Heart right ventricle (tissue), 16 donors: Measurements from ENCODE around the gene SPINT4. TPM values are rescaled to one million over a fixed set of nuclear protein-coding genes. Genes with fewer than 3 reads are reported as not detected.

Source experiments
- ATAC-seq, 8 donors: fragments of 200-7000 bp; cut with Tn5 transposase; one replicate each; pipeline ENCODE4 v1.9.1; 2020; ENCODE audit warnings: mild to moderate bottlenecking in 8 of 8, moderate library complexity in 8 of 8, moderate number of reproducible peaks in 1 of 8
- DNase-seq, 2 donors: peaks; one replicate each; pipeline ENCODE4 v3.0.0-alpha.2; 2020
- H3K27ac ChIP-seq, 10 donors: fragments of 200-600 bp; sonication (generic) in 2 of 10; one replicate each; pipeline versions ENCODE4 v1.5.0 to v1.8.0; 2020 to 2022; ENCODE audit warnings: mild to moderate bottlenecking in 3 of 10
- H3K27me3 ChIP-seq, 7 donors: fragments of 200-600 bp; one replicate each; pipeline ENCODE4 v1.8.0; 2021 to 2022; ENCODE audit warnings: mild to moderate bottlenecking in 2 of 7
- H3K36me3 ChIP-seq, 9 donors: fragments of 200-600 bp; sonication (generic) in 1 of 9; one replicate each; pipeline versions ENCODE4 v1.5.0 to v1.8.0; 2020 to 2022; ENCODE audit warnings: mild to moderate bottlenecking in 2 of 9
- H3K4me1 ChIP-seq, 9 donors: fragments of 200-600 bp; sonication (generic) in 1 of 9; one replicate each; pipeline versions ENCODE4 v1.5.0 to v1.8.0; 2020 to 2022; ENCODE audit warnings: mild to moderate bottlenecking in 4 of 9
- H3K4me3 ChIP-seq, 10 donors: fragments of 200-600 bp; sonication (generic) in 2 of 10; one replicate each; pipeline versions ENCODE4 v1.5.0 to v1.8.0; 2020 to 2022; ENCODE audit warnings: mild to moderate bottlenecking in 7 of 10, moderate library complexity in 2 of 10
- H3K9me3 ChIP-seq, 11 donors: fragments of 200-600 bp in 10 of 11; sonication (generic) in 2 of 11; one replicate each; pipeline versions ENCODE4 v1.5.0 to v1.8.0; 2013 to 2022; ENCODE audit warnings: mild to moderate bottlenecking in 2 of 11, control low read depth in 1 of 11, moderate library complexity in 1 of 11
- CTCF ChIP-seq, 9 donors: fragments of 200-600 bp; sonication (generic) in 2 of 9; IDR thresholded peaks; one replicate each; pipeline versions ENCODE4 v1.5.0 to v1.8.0; 2021 to 2022; ENCODE audit warnings: antibody characterized with exemption in 9 of 9, mild to moderate bottlenecking in 5 of 9, moderate library complexity in 1 of 9
- WGBS, 2 donors: extraction: QIAGEN DNeasy Blood & Tissue Kit; methylation state at CpG; one replicate each; pipeline ENCODE4 v1.1.7; 2013; ENCODE audit warnings: inconsistent platforms in 1 of 2; 5-methylcytosine and 5-hydroxymethylcytosine counted together
- intact Hi-C, 10 donors: fragments of 100-400 bp; cut with DNase I; formaldehyde crosslinking; loops; one replicate each; pipeline versions ENCODE4 v1.11.1 to v1.14.2; 2022
- polyA plus RNA-seq, 2 donors: library from polyadenylated mRNA; stranded (reverse); fragments of 200-250 nt; gene quantifications; one replicate each; pipeline ENCODE4 v1.2.3, GENCODE V29; 2013
- total RNA-seq, 10 donors: library from RNA; stranded (reverse); fragmentation: NEBNext Ultra II Directional in 3 of 10; extraction: Animal tissue kit (Norgen Biotek cat#: 25700) in 3 of 10; gene quantifications; one replicate each; pipeline versions ENCODE4 v1.2.1 to v1.2.4, GENCODE V29; 2021 to 2023
- donor health status: Arrhythmogenic right ventricular cardiomyopathy.
- donor health status: ischemic (EF 13 %, LVEDD 7.1; RV severe dilation, severe dysfunction).
- donor health status: healthy with polysubstance abuse.
- donor health status: DM: no; HTN: yes; CAD: no.
- donor health status: DM: no; HTN: no; CAD: no.
- donor health status: ischemic (EF 25% LVEDD 6.9; RV normal size, moderate dysfunction).
- donor health status: ischemic (EF 25% LVEDD 5.7; RV mildly dilated, moderate dysfunction).
- donor health status: healthy.
- donor health status: DM: yes; HTN: yes; CAD: no.
- donor health status: Ischemic cardiomyopathy.
- donor health status: ischemic (EF 35%, LVEDD 5.7; RV mildly dilated, moderate dysfunction).
- donor health status: nonischemic (EF 11% LVEDD 7.7; RV severe dilation, severe dysfunction).
- donor health status: DM: yes; HTN: yes; CAD: no.
- donor health status: PGD.
- donor health status: ischemic (EF 29% LVEDD 5.4; RV normal size, mild dysfunction).
- donor health status: nonischemic (EF 23%, LVEDD 6.1; RV moderate dilation, normal function).

SPINT4 gene
- total and polyA plus RNA-seq, 12 donors: not detected

DNA sequence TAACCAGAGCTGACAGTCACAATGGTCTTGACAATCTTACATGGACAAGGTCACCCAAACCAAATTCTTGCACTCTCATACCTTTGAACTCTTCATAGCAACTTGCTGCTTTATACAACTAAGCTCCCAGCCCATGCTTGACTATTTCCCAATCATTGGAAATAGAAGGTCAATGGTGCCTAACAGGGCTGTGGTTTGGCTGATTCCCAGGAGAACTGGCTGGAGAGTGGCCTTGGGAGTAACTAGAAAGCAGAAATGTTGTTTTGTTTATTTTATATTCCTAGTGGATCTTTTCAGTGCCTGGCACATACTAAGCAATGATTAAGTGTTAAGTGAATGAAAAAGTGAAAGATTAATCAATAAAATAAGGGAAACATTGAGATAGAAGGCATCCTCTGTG is 3.0 kb downstream of the SPINT4 start:
- H3K27me3 ChIP-seq: peaks cover 0 to 15% (median 4%) of the 10 kb centered on the region in 7 donors
- TF ChIP-seq CTCF (IDR thresholded peaks at IDR 0.05): no peak
- no peak for ATAC-seq
- no peak overlapping the region for H3K4me3 ChIP-seq
- H3K27ac ChIP-seq: no peak overlapping the region
- no peaks in the 10 kb centered on the region for H3K36me3 ChIP-seq
- intact Hi-C loops: no loop called here
- peaks cover 0 to 7% (median 0%) of the 10 kb centered on the region in 11 donors for H3K9me3 ChIP-seq
- no peaks in the 10 kb centered on the region for H3K4me1 ChIP-seq
- DNase-seq: no peak

DNA sequence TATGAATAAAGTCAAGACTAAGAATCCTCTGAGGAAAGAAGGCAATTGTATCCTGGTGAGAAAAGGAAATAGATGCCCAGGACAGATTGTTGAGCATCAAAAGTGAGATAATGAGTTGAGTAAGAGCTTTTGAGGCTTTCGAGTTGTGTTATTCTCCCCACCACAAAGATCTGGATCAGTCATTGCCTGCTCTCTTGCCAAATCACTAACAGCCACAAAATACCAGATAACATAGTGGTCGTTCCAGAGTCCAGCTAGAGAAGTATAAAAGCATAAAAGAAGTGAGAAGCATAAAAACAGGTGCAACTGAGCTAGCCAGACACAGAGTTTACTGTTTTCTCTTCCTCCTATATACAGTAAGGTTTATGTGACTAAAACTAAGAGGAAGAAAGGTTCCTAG is 4.9 kb downstream of the SPINT4 start:
- DNase-seq (no peak), ATAC-seq (no peak)
- 46 to 59% methylated on average over 2 of the region's 2 CpGs for WGBS, 2 donors
- Histone ChIP-seq H3K27me3 (peaks cover 0 to 10% (median 4%) of the 10 kb centered on the region in 7 donors), H3K9me3 (peaks cover 0 to 23% (median 8%) of the 10 kb centered on the region in 11 donors), H3K4me3 (no peak overlapping the region), H3K36me3 (no peaks in the 10 kb centered on the region), H3K4me1 (no peaks in the 10 kb centered on the region), H3K27ac (no peak overlapping the region)
- intact Hi-C loops: no loop called here
- TF ChIP-seq CTCF (IDR thresholded peaks at IDR 0.05): no peak

GRCh38 chr20:45732199-45732598 is 10.1 kb downstream of the SPINT4 start:
- ATAC-seq: no peak
- no peak overlapping the region for H3K27ac ChIP-seq
- TF ChIP-seq CTCF (IDR thresholded peaks at IDR 0.05): no peak
- no peak for DNase-seq
- peaks cover 0 to 50% (median 10%) of the 10 kb centered on the region in 11 donors for H3K9me3 ChIP-seq
- no peaks in the 10 kb centered on the region for H3K4me1 ChIP-seq
- intact Hi-C loops: no loop called here
- H3K4me3 ChIP-seq: no peak overlapping the region
- H3K27me3 ChIP-seq: peaks cover 0 to 5% (median 0%) of the 10 kb centered on the region in 7 donors
- H3K36me3 ChIP-seq: no peaks in the 10 kb centered on the region

DNA sequence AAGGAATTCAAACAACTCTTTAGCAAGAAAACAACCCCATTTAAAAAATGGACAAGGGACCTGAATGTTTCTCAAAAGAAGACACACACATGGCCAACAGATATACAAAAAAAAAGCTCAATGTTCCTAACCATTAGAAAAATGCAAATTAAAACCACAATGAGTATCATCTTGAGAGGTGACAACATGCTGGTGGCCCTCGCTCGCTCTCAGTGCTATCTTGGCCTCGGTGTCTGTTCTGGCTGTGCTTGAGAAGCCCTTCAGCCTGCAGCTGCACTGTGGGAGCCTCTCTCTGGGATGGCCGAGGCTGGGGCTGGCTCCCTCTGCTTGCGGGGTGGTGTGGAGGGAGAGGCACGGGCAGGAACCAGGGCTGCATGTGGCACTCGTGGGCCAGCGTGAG is 13.4 kb downstream of the SPINT4 start:
- no peak for DNase-seq
- ATAC-seq: no peak
- Histone ChIP-seq H3K36me3 (no peaks in the 10 kb centered on the region), H3K4me3 (no peak overlapping the region), H3K27ac (no peak overlapping the region), H3K9me3 (peaks cover 0 to 42% (median 10%) of the 10 kb centered on the region in 11 donors), H3K4me1 (no peaks in the 10 kb centered on the region), H3K27me3 (peaks cover 0 to 5% (median 3%) of the 10 kb centered on the region in 7 donors)
- intact Hi-C loops: no loop called here
- TF ChIP-seq CTCF (IDR thresholded peaks at IDR 0.05): no peak
- WGBS, 2 donors: 81 to 83% methylated on average over 8 of the region's 8 CpGs
